NCI-H1048 (cell line): ENCODE data around the gene TMEM134.

Experiments
- DNase-seq: peaks from one replicate; lab custom pipeline; 2025; lab: John Stamatoyannopoulos, UW

TMEM134 gene

DNA sequence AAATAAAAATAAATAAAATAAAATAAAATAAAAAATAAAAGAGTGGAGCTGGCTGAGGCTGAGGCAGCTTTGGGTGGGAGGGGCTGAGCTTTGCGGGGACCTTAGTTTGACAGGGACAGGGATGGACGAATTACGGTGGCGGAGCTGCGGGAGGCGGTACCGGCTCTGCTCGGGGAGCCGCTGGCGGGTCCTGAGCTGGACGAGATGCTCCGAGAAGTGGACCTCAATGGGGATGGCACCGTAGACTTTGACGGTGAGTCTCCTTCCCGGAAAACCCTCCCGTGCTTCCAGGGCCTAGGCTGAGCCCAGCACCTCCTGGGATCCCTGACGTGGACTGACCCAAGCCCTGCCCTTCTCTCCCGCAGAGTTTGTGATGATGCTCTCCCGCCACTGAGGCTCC, 10.8 kb downstream of the TMEM134 start:
- DNase-seq: no peak

DNA sequence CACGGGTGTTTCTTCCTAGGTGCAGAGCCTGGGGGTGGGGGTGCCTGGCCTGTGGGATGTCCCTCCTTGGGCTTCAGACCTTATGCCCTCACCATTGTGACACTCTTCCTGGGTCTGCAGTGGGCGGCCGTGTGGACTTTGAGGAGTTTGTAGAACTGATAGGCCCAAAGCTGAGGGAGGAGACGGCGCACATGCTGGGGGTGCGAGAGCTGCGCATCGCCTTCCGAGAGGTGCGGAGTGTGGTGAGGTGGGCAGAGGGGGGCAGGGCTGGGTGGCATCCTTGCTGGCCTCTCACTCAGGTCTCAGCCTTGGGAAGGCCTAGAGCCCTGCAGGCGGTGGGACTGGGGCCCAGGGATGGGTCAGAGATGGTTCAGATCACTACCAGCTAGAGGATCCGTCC, 11.6 kb downstream of the TMEM134 start:
- DNase-seq: no peak

DNA sequence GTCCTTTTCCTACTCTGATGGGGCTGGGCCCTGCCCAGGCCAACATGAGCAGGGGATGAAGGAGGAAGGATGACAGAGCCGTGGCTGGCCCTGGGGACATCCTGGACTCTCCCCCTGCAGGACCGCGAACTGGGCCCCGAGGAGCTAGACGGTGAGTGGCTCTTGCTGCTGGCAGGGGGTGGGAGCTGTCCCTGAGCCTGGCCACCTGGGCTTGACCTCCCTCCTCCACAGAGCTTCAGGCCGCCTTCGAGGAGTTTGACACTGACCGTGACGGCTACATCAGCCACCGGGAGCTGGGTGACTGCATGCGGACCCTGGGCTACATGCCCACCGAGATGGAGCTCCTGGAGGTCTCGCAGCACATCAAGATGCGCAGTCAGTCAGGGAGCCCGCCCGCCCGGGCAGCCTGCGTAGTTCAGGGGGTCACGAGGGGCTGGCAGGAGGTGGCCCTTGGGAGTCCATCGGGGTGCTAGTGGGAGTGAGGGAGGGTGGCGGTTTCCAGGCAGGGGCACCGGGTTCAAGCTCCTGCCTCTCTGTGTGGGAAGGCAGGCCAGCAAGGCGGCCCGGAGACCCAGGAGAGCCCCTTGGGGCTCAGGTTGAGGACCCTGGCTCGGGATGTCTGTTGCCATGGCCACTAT, 12.9 kb downstream of the TMEM134 start:
- no peak for DNase-seq

DNA sequence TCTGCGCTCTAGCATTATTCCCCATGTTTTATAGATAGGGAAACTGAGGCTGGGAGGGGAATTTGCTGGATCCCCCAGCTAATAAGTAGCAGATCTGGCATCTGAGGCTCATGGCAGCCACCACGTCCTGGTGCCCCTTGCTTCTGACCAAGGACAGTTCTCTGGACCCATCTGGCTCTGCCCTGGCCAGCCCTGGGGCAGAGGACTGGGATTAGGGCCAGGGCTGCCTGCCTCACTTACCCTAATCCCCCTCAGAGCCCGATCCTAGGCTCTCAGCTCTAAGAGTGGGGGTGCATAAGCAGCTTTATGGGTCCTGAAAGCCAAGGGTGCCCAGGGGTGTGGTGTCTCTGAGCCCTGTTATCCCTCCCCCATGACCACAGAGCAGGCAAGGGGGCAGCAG, 14.0 kb downstream of the TMEM134 start, which contains the start of gene CABP4:
TSS of gene CABP4 (plus strand) at position 301 of the 400 bp plus-strand sequence. CDS start at position 371, 70 bp downstream.
- no peak for DNase-seq

DNA sequence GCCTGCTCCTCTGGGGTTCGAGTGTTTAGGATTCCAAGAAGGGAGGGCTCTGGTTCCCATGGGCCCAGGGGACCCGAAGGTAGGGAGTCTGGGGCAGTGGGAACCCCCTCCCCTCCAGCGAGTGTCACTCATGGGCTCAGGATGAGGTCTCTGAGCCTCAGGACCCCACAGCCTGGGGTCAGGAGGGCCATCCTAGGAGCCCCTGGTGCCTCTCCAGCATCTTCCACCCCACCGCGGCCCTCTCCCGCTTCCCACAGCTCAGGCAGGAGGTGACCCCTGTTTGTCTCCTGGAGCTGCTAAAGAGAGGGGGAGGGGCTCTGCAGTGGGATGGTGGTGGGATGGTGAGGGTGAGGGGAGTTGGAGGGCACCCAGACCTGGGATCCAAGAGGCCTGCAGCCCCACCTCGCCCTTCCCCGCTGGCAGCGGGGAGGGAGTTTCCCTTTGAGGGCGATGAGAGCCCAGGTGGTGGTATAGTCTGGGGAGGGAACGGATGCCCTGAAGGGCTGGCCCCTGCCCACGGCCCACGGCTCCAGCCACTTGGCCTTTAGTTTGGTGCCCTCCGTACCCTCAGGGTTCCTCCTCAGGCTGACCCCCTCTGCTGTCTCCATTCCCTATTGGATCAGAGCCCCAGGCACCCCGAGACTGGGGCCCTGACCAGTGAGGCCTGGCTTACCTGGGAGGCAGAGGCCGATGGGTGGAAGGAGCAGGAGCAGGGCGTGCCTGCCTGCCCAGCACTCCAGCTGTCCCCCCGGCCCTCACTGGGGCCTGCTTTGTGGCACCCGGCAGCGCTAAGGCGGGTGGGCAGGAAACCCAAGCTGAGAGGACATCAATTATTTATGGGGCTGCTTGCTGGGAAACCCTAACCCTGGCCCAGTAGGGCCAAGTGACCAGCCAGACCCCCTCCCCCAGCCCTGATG, 15.0 kb downstream of the TMEM134 start:
- no peak for DNase-seq

DNA sequence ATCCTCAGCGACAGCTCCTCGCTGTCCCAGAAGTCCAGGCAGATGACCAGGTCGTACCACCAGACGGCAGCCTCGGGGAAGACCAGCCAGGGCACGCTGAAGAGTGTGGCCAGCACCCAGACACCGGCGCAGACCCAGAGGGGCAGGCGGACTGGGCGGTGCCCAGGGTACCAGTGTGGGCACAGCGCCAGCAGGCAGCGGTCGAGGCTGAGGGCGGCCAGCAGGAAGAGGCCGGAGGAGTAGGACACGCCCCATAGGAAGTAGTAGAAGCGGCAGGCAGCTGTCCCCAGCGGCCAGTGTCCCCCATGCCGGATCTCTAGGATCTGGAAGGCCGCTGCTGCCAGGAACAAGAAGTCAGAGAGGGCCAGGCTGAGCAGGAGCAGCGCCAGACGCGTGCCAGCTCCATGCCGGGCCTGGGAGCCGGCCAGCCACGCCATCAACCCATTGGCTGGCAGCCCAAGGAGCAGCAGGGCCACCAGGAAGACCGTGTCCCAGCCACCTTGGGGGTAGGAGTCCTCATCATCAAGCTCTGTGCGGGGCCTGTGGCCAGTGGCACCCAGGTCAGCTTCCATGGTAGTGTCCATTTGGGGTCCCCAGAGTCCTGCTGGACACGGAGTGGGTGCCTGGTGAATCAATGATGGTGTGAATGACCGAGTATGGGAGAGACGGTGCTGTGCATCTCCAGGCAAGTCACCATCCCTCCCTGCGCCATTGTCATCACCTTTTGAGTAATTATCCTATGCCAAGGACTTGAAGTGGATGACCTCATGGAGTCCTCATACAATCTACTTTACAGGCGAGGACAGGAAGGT, 16.7 kb downstream of the TMEM134 start, which contains the start of gene GPR152:
TSS of gene GPR152 (minus strand) at position 589 of the 812 bp plus-strand sequence. CDS start at position 584, 5 bp downstream.
- no peak for DNase-seq

DNA sequence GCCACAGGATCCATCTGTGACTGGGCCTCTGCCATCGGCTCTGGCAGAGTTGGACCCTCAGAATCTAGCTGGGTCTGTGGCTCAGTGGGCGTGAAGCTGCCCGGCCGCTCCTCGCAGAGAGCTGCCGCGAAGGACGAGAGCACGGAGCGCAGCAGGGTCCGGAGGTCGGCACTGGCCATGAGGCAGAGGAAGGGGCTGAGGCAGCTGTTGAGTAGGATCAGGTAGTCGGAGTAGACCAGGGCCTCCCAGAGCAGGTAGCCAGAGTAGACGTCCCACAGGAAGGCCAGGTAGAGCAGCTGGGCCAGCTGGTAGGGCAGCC, 17.4 kb downstream of the TMEM134 start:
- no peak for DNase-seq

DNA sequence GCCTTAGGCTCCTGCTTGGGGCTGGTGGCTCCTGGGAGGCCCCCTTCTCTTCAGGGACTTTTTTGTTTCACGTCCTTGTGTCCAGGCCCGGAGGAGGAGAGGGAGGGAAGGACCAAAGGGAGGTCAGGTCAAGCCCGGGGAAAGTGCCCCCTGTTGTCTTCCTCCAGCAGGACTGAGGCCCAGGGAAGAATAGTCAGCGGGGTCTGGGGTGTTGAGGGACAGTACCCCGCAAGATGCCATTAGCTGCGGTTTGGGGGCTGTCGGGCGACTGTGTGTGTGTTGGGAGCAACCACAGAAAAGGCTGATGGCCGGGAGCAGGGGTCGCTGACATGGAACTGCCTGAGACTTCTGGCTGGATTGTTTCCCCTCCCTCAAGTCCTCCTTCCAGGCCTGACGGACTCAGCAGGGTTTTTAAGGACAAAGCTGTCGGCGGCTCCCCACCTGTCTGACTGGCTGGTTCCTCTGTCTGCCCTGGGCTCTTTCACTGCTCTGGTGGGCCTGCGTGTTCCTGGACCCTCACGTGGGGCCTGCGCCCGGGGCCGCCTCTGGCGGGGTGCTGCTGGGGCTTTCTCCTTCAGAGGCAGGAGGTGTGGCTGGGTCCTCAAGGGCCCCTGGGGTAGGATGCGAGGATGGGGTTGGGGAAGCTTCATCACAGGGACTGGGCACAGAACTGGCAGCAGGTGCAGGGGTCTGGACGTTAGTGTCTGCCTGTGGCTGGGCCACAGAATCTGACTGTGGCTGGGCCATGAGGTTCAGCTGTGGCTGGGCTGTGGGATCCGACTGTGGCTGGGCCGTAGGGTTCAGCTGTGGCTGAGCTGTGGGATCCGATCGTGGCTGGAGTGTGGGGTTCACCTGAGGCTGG, 18.0 kb downstream of the TMEM134 start:
- no peak for DNase-seq

DNA sequence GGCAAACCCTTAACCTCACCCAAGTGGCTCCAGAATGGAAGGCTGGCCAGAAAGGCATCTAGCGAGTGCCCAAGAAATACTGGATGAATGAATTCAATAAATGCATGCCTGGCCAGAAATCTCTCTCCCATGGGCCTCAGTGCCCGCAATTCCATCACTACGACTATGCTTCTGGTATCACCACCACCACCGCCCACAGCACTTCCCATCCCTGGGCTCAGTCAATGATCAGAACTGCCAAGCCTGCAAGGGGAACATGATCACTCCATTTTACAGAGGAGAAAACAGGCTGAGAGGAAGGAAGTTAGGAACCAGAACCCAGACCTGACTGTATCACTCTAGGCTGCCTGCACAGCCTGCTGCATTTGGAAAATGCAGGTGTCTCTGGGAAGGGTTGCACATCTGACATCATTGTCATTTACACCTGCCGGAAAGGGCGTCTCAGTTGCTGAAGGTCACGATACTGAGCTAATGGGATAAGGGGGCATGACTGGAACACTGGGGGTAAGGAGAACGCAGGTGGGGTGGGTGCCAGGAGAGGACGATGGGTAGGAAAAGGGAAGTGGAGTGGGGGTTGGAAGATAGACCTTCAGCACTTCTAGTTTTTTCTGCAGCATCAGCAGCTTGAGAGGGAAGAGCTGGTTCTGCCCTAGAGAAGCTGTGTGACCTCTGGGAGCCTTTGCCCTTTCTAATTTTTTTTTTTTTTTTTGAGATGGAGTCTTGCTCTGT, 19.8 kb downstream of the TMEM134 start:
- DNase-seq: no peak

DNA sequence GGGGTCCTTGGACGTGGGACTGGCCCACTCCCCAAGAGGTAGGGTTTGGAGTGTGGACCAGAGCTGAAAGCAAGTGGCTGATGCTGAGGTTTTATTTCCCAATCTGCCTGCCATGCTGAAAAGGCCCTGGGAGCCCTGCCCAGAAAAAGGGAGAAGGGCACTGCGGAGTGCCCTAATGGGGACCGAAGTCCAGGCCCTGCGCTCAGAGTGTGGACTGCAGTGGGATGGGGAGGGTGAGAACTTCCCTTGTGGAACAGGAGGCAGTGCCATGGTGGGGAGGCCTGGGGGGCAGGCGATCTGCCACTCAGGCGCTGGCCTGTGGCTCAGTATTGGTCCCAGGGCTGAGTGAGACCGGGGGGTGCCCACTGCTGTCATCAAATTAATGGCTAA, 20.8 kb downstream of the TMEM134 start:
- no peak for DNase-seq

DNA sequence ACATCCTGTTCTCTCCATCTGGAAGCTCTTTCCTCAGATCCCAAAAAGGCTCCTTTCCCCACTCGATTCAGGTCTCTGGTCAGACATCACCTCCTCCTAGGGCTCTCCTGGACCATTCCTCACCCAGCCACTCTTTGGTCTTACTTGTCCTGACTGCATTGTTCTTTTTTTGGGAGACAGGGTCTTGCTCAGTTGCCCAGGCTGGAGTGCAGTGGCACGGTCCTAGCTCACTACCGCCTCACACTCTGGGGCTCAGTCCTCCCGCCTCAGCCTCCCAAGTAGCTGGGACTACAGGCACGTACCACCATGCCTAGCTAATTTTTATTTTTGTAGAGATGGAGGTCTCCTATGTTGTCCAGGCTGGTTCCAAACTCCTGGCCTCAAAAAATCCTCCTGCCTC, 23.5 kb downstream of the TMEM134 start:
- DNase-seq: no peak

DNA sequence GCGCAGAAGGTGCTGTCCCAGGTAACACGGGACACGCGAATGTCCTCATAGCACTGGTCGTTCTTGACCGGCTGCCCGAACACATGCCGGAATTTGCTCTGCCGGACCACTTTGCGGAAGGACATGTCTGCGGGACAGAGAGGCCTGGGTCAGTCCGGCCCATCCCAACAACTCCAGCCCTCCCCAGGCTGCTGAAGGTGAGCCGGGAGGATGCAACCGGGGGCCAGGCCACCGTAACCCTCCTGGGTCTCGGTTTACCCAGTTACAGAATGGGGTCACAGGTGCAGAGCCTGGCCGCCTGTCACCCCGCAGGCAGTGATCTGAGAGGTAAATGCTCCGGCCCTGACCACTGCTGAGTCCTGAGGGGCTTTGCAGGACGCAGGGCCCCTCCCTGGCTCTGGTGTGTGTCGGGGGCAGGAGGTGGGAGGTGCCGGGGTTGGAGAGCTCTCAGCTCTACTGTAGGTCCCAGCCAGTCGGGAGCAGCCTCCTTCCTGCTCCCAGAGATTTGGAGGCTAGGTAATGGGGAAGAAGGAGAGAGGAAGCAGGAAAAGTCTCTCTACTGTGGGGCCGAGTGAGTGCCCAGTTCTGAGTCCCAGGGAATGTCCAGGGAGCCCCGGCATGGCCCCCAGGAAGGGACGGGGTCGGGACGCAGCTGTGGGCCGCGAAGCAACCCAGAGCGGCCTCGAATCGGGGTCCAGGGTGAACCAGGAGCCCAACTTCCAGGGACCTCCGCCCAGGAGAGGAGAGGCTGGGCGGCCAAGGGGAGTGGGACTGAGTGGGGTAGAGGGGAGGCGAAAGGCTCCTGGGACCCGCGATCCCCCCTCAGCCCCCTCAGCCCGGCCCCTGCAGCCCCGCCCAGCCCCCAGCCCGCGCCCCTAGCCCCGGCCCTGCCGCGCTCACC, 26.3 kb downstream of the TMEM134 start:
- no peak for DNase-seq

DNA sequence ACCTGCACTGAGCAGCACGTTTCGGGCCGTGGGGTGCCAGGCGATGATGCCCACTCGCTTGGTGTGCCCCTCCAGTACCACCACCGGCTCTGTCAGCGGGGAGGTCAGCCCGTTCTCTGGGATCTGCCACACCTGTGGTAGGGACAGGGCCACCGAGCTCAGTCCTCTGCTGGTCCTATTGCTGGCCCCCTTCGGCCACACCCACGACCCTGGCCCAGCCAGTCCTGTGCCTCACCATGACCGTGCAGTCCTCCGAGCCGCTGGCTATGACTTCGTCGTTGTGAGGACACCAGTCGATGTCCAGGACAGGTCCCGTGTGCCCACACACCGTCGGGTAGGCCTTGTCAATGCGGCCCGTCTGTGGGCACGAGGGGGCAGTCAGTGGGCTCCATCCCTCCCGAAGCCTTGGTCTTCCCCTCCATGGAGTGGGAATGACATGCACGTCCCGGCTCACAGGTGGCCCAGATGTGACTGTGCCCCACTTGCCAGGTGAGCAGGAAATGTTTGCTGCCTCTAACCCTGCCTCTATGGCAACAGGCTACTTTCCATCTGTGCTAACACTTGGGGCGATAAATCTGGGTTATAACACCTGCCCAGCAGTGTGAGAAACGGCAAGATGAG, 27.2 kb downstream of the TMEM134 start:
- DNase-seq: no peak

DNA sequence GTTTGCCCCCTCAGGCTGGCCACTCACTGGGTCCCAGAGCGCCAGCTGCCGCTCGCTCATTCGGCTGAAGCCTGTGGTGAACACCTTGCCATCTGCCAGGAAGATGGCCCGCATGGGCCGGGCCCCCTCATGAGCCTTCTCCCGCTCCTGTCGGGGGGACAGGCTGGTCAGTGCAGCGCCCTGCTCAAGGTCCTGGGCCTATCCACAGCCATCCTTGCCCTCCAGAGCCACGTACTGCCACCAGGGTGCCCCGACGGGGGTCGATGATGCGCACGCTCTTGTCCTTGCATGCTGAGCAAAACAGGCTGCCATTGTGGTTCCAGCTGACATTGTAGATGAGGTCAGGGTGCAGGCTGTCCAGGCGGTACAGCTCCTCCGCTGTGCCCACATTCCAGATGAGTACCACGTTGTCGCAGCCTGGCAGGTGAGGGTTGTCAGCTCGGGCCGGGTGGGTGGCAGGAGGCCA, 27.9 kb downstream of the TMEM134 start:
- no peak for DNase-seq

DNA sequence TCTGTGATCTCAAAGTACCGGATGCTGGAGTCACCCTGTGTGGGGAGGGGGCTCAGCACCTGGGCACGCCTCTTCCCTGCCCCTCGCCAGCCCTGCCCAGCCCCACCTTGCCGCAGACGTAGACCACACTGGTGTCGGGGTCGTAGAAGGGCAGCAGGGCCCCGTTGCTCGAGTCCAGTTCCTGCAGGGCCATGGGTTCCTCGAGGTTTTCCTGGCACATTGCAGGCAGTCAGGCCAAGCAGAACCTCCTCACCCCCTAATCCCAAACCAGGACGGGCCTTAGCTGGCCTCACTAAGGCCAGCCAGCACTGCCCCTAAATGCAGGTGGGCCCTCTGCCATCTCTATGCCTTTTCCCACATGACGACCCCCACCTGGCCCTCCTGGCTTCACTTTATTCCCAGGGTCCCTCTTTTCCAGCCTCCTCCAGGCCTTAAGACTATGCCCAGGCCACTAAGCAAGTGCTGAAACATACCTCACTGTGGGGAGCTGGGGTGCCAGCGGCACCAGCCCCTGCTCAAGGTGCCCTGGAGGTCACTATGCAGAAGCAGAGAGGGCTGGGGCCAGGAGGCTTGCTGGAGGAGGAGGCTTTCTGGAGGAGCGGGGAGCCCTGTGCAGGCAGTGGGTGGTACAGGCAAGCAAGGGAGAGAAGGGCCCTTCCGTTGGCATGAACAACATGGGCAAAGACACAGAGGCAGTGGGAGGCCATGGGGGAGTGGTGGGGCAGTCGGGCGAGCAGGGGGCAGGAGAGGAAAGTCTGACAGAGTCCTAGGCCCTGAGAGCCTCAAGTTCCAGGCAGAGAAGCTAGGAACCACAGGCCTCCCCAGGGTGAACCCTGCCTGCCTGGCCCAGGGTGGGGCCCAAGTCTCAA, 28.6 kb downstream of the TMEM134 start:
- no peak for DNase-seq

DNA sequence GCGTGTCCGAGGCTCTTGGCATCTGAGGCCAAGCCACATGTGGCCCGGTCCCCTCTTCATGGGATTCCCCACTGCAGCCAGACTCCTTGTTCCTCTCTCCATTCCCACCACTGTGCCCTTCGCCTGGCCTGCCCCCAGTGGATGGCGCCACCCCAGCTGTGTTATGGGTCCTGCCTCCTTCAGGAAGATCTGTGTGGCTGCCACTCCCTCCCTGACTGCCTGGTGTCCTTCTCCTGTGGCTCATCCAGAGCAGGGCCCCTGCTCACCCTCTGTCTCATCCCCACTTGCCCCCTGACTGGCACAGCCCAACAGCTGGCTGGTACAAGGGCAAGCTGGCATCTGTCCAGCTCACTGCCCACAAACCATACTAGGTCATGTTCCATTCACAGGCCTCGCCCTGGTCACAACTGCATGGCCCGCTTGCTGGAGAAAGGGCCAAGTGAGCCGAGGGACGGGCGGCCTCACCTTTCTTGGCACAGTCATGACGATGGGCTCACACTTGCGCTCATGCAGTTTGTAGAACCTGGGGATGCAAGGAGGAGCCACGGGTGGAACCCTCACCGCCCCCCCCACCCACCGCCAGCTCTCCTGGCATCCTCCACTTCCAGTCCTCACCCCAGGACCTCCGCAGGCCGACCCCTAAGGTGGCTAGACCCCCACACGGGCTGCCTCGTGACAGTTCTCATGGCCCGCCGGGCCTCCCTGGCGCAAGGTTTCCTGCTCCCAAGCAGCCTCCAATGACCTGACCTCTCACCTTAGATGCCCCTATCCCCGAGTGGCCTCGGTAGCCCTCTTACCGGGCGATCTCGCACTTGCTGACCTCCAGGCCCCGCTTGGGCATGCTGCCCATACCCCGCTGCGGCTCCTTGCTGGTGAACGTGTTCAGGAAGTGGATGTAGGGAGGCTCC, 29.5 kb downstream of the TMEM134 start:
- no peak for DNase-seq
